GM10847 (cell line): ENCODE data around the gene ATP2C2.

ENCODE experiments used
- POLR2A ChIP-seq: IDR thresholded peaks from 2 replicates; pipeline ENCODE4 v1.6.1; 2011; ENCODE audit not compliant: insufficient read length; ENCODE audit errors: extremely low read depth

ATP2C2 gene

DNA sequence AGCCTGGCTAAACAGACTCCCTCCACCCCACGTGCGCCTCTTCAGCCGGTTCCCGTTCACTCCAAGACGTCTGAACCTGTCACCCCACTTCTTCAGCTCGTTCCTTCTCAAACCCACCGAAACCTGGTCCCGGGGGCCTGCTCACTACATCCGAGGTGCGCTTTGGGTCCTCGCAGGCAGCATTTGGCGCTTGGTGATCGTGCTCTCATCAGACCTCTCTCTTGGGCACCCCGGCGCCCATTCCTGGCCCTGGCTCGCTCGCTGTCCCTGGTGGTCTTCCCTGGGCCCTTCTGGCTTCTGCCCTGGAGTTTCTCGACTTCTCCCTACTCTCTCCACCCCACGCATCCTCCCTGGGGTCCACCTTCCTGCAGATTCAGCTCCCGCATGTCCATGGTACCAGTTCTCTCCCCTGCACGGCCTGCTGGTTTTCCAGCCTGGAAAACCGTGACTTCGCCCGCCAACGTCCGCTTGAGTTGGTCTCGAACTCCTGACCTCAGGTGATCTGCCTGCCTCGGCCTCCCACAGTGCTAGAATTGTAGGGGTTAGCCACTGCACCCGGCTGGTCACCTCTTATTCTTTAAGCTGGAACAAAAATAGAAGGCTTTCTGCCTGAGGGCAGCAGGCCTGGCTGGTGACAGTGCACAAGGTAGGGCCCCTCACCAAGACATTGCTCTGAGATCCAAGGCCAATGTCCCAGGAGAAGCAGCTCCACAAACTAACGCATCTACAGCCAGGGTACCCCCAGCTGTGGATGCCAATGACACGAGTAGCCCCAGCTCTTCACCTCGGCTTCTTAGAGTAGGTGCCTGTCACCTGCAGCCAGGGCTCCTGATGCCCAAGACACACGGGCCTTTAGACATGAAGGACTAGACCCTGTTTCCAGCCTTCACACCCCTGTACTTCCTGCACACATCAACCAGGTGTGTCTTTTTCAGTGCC lies 137.2 kb downstream of the ATP2C2 start:
- TF ChIP-seq POLR2A = no peak

DNA sequence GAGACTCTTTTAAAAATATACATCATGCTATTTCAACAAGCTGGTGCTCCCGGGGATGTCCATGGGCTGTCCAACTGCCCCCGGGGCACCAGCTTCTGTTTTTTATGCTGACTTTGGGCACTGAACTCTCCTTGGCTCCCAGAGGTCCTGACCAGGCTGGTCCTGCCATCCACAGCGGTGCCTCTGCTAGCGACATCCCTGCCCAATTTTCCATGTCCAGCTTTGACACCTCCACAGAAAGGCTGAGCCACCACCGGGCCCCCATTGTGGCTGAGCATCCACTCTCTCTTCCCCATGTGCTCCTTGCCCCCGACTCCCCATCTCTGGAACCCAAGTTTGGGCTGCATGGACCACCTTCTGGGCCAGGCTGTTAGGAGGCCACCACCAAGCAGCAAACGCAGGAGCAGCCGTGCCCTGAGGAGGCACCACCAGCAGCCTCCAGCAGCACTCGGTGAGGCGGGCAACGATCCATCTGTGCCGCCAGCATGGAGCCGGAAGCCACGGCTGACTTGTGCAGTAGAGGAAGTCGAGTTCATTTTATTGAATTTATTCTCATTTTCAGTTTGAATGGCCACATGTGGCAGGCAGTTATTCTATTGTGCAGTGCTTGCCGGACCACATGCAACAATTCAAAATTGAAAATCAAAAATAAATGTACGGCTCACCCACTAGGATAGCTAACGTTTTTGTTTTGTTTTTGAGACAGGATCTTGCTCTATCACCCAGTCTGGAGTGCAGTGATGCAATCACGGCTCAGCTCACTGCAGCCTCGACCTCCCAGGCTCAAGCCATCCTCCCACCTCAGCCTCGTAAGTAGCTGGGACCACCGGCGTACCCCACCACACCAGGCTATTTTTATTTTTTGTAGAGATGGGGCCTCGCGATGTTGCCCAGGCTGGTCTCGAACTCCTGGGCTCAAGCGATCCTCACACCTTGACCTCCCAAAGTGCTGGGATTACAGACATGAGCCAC lies 139.0 kb downstream of the ATP2C2 start:
- peak; percentile 22 for TF ChIP-seq POLR2A

DNA sequence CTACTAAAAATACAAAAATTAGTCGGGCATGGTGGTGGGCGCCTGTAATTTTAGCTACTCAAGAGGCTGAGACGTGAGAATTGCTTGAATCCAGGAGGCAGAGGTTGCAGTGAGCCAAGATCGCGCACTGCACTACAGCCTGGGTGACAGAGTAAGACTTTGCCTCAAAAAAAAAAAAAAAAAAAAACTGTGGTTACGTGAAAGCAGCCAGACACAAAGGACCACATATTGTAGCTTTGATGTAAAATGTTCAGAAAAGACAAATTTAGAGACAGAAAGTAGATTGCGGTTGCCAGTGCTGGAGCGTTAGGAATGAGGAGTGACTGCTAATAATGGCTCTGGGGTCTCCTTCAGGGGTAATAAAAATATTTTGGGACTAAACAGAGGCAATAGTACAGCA lies 140.2 kb downstream of the ATP2C2 start:
- no peak for TF ChIP-seq POLR2A

DNA sequence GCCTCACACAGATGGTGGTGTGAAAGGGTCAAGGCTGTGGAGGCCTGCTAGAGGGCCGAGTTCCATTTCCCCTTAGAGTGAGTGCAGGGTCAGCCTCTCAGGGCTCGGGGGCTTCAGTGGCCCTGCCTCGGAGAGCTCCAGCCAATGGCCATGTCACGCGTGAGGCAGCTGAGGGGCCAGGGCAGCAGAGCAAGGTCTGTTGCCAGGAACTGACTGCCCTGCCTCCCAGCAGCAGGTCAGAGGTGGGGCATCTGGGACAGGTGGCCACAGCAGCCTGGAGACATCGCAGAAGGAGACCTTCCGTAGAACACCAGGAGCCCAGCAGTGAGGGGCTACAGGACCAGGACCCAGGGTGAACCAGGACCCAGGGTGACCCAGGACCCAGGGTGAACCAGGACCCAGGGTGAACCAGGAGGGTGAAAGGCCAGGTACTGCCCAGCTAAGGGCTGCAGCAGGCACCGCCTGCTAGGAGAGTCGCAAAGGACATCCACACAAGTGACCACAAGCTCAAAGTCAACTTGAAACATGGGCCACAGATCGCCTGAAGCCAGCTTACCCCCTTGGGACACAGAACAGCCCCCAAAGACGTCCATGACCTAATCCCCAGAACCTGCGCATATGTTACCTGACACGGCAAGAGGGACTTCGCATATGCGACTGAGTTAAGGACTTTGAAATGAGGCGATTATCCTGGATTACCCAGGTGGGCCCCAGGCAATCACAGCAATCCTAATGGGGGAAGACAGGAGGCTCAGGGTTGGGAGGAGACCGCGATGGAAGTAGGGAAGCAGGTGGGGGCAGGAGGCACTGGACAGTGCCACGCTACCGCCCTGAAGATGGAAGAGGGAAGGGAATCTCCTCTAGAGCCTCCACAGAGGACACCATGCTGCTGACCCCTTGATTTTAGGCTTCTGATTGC lies 141.0 kb downstream of the ATP2C2 start:
- TF ChIP-seq POLR2A = no peak

DNA sequence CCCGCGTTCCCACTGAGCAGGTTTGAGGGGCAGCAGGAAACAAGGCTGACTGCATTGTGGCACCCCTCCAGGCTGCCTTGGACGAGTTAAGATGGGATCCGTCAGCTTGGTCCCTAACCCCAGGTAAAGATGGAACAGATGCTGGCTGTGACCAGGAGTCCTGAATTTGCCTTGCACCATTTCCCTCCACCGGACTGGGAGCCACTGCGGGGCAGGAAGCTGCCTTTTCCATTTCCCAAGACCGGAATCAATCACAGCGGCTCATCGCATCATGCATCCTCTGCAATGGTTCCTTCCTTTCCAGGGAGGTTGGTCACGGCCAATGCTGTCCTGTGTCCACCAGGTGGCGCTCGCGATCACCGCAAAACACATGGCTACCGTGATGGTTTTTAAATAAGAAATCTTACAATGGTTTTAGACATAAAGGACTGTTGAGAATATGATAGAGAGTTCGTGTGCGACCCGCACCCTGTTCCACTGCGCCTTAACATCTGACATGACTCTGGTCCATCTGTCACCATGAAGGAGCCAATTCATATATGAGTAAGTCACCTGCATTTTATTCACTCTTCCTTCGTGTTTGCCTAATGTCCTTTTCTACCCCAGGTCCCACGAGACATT lies 143.0 kb downstream of the ATP2C2 start:
- TF ChIP-seq POLR2A = no peak

DNA sequence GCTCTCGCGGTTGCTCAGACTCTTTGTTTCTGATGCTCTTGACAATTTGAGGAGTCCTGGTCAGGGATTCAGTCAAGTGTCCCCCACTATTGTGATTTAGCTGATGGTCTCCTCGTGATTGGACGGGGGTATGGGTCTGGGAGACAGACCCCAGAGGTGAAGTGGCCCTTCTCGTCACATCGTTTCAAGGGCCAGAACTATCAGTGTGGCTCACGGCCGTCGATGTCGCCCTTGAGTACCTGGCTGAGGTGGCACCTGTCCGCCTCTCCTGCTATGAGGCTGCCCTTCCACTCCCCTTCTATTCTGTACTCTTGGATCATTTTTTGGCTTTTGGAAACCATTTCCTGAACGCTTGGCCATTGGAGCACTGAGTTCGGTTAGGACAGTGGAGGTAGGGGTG lies 143.5 kb downstream of the ATP2C2 start:
- TF ChIP-seq POLR2A = no peak

DNA sequence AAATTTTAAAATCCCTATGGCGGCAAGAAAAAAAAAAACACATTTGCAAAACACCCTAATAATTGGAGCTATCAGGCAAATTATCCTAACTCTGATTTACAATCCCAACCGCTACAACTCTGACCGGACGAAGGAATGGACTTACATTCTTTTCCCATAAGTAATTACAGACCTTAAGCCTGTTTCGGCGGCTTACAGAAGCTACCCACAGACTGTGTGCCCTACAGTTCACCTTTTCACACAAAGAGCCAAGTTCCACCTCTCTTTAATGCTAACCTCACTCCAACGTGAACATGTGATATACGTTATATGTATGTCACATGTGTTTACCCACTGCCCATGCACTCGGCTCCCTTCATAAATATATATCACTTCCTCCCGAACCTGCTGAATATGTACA lies 144.8 kb downstream of the ATP2C2 start:
- no peak for TF ChIP-seq POLR2A

DNA sequence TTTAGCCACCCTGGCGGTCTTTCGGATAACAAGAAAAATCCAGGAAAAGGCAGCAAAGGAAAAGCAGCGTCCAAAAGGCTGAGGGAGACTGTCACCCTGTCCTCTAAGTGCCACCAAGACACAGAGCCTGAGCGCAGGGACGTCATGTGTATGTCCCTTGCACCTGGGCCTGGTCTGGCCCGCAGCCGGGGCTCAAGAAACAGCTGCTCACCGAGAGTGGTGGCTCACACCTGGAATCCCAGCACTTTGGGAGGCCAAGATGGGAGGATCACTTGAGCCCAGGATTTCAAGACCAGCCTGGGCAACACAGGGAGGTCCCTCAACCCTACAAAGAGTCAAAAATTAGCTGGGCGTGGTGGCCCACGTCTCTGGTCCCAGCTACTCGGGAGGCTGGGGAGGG lies 145.3 kb downstream of the ATP2C2 start:
- no peak for TF ChIP-seq POLR2A
